Muscle layer of colon (tissue), 2 donors: ENCODE results near the gene PIK3C3.

ENCODE experiments used
- H3K27ac ChIP-seq: one replicate; pipeline ENCODE4 v1.7.0; 2013; ENCODE audit warnings: low read depth, mild to moderate bottlenecking, low read length, moderate library complexity
- H3K27me3 ChIP-seq, 2 donors: one replicate each; pipeline ENCODE4 v1.7.0; 2013; ENCODE audit warnings: low read length in 2 of 2, mild to moderate bottlenecking in 2 of 2; ENCODE audit not compliant: insufficient read depth in 2 of 2, control insufficient read depth in 1 of 2
- H3K36me3 ChIP-seq: one replicate; pipeline ENCODE4 v1.7.0; 2013; ENCODE audit warnings: mild to moderate bottlenecking, low read length; ENCODE audit not compliant: insufficient read depth
- H3K4me1 ChIP-seq: one replicate; pipeline ENCODE4 v1.7.0; 2013; ENCODE audit warnings: mild to moderate bottlenecking, low read length; ENCODE audit not compliant: insufficient read depth
- H3K4me3 ChIP-seq, 2 donors: one replicate each; pipeline ENCODE4 v1.7.0; 2013; ENCODE audit warnings: low read length in 2 of 2, low read depth in 1 of 2, mild to moderate bottlenecking in 1 of 2, moderate library complexity in 1 of 2
- H3K9ac ChIP-seq: one replicate; pipeline ENCODE4 v1.7.0; 2013; ENCODE audit warnings: low read length
- H3K9me3 ChIP-seq: one replicate; pipeline ENCODE4 v1.7.0; 2013; ENCODE audit warnings: mild to moderate bottlenecking, low read length
- donor health status: abdominal sarcoma.
- donor health status: Adenocarcinoma of cecum.

Gene PIK3C3

DNA sequence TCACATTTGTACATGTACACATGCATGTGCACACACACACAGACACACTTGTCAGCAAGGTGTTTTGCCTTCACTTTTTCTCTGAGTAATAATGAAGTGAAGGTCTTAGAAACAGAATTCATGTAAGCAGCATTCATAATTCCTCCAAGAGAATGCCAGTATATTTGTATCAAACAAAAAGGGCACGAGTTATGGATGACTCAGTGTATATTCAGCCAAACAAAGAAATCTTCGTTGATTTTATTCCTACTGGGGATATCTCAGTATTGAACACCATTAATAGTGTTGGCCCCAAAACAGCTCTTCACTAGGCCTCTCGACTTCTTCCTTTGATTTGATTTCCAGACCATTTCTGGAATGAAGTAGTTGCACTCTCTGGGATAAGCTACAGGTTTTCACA is 125.3 kb downstream of the PIK3C3 start:
- no peaks in the 10 kb centered on the region for H3K27me3 ChIP-seq
- H3K27ac ChIP-seq, result no peak overlapping the region
- H3K4me3 ChIP-seq, result no peak overlapping the region
- no peaks in the 10 kb centered on the region for H3K9me3 ChIP-seq
- no peak overlapping the region for H3K9ac ChIP-seq
- no peaks in the 10 kb centered on the region for H3K4me1 ChIP-seq
- peaks cover 8% of the 10 kb centered on the region for H3K36me3 ChIP-seq

DNA sequence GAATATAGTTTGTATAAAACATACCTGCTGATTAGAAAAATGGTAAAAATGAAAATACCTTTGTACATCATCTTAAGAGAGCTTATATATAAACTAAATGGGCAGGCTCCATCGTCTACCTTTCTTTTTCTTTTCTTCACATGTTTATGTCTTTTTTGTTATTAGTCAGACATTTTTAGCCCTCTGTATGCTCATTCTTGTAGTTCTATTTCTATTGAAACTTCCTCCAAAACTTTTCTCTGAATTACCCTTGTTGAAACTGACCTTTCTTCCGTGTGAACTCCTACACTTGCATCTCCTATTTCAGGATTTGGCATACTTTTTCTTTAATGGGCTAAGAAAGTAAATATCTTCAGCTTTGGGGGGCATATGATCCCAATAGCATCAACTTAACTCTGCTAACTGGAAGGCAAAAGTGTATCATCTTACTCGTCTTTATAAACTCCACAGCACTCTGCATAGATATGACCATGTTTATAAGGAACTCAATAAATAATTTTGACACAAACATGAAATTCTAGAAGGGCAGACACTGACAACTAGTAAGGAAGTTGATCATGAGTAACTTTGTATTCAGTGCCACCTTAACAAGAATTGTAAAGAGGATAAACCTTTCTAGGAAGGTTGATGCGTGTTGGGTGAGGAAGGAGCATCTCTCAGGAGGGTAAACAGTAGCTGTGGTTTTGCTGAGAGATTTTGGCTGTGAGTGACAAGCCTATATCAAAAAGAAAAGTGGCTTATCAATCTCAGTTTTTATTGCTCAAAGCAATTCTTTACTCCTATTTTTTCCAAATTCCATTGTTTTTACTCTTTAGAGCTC is 127.6 kb downstream of the PIK3C3 start:
- H3K9me3 ChIP-seq, result no peaks in the 10 kb centered on the region
- H3K9ac ChIP-seq, result no peak overlapping the region
- H3K27ac ChIP-seq, result no peak overlapping the region
- peaks cover 8% of the 10 kb centered on the region for H3K36me3 ChIP-seq
- H3K4me3 ChIP-seq, result no peak overlapping the region
- H3K27me3 ChIP-seq, result no peaks in the 10 kb centered on the region
- H3K4me1 ChIP-seq, result no peaks in the 10 kb centered on the region

DNA sequence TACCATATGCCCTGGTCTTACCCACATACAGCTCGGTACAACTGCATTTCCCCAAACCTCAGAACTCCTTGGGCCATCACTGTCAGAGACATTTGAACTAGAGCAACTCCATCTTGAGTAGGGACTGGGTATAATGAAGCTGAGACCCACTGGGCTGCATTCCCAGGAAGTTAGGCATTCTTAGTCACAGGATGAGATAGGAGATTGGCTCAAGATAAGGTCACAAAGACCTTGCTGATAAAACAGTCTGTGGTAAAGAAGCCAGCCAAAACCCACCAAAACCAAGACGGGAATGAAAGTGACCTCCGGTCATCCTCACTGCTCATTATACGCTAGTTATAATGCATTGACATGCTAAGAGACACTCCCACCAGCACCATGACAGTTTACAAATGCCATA is 131.3 kb downstream of the PIK3C3 start:
- Histone ChIP-seq H3K9ac (no peak overlapping the region), H3K36me3 (no peaks in the 10 kb centered on the region), H3K27me3 (no peaks in the 10 kb centered on the region), H3K27ac (no peak overlapping the region), H3K4me3 (no peak overlapping the region), H3K9me3 (no peaks in the 10 kb centered on the region), H3K4me1 (no peaks in the 10 kb centered on the region)

DNA sequence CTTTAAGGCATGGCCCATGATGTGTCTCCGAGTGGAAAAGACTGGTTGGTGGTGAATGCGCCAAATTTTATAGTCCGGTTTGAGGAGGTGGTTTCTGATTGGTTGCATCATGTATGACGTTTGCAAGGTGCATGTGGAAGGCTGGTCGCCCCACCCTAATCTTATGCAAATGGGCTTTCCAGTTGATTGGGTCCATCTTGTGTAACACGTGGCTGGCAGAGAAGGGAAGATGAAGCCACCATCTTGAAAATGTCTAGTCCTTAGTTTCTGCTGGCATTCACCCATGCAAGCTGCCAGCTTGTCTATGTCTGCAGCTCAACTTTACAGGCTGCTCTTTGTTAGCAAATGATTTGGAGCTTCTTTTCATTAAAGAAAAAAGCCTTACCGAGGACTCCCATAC is 132.2 kb downstream of the PIK3C3 start:
- no peaks in the 10 kb centered on the region for H3K4me1 ChIP-seq
- no peaks in the 10 kb centered on the region for H3K27me3 ChIP-seq
- H3K36me3 ChIP-seq, result no peaks in the 10 kb centered on the region
- no peak overlapping the region for H3K27ac ChIP-seq
- no peaks in the 10 kb centered on the region for H3K9me3 ChIP-seq
- H3K9ac ChIP-seq, result no peak overlapping the region
- no peak overlapping the region for H3K4me3 ChIP-seq

DNA sequence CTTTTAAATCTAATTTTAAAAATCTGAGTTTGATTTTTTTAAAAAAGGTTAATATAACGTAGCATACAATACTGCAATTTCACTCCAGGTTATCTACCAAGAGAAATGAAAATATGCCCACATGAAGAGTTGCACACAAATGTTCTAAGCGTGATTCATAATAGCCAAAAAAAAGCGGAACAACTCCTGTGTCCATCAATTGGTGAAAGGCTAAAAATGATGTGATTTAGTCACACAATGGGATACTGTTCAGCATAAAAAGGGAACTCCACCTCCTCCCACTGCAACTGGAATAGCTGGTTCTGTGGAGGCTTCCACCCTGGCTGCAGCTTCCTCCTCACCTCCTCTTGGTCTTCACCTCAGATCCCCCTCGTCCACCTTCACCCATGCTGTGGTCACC is 132.8 kb downstream of the PIK3C3 start:
- H3K9ac ChIP-seq, result no peak overlapping the region
- no peak overlapping the region for H3K27ac ChIP-seq
- no peaks in the 10 kb centered on the region for H3K9me3 ChIP-seq
- no peaks in the 10 kb centered on the region for H3K27me3 ChIP-seq
- no peak overlapping the region for H3K4me3 ChIP-seq
- H3K36me3 ChIP-seq, result no peaks in the 10 kb centered on the region
- no peaks in the 10 kb centered on the region for H3K4me1 ChIP-seq

DNA sequence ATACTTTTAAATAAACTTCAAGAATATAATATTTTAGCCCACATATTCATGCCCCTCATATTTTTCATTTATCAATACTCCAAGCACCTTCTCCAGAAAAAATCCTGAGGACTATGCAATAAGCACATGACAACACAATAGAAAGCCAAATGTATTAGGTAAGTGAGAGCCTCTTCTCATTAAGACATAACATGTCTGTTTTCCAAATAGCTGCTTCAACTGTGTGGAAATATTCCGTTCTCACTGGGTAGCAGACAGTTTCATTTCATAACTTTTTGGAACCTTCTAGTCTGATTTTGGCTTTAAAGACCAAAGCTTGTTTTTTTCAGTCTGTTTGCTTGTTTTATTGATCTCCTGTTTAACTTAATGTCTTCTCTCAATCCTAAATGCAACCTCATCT is 137.8 kb downstream of the PIK3C3 start:
- no peak overlapping the region for H3K27ac ChIP-seq
- H3K9me3 ChIP-seq, result no peaks in the 10 kb centered on the region
- no peak overlapping the region for H3K4me3 ChIP-seq
- no peaks in the 10 kb centered on the region for H3K36me3 ChIP-seq
- H3K4me1 ChIP-seq, result no peaks in the 10 kb centered on the region
- no peaks in the 10 kb centered on the region for H3K27me3 ChIP-seq
- H3K9ac ChIP-seq, result no peak overlapping the region

DNA sequence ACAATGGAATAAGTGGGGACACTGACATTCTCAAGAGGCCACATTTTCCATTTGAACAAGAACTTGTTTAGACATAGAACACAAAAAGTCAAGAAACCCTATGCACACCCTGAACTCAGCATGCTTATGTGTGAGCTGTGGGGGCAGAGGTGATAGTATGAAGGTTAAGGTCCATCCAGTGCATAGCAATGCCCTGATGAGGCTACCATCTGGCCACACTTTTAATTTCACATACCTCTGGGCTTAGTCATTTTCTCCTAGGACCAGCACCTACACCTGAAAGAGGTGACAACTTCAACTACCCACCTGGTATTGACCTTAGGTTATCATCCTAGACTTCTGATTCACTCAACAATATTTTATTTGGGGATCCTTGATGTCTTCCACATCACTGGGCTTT is 139.8 kb downstream of the PIK3C3 start:
- Histone ChIP-seq H3K9ac (no peak overlapping the region), H3K27me3 (no peaks in the 10 kb centered on the region), H3K4me1 (no peaks in the 10 kb centered on the region), H3K27ac (no peak overlapping the region), H3K4me3 (no peak overlapping the region), H3K9me3 (no peaks in the 10 kb centered on the region), H3K36me3 (no peaks in the 10 kb centered on the region)

DNA sequence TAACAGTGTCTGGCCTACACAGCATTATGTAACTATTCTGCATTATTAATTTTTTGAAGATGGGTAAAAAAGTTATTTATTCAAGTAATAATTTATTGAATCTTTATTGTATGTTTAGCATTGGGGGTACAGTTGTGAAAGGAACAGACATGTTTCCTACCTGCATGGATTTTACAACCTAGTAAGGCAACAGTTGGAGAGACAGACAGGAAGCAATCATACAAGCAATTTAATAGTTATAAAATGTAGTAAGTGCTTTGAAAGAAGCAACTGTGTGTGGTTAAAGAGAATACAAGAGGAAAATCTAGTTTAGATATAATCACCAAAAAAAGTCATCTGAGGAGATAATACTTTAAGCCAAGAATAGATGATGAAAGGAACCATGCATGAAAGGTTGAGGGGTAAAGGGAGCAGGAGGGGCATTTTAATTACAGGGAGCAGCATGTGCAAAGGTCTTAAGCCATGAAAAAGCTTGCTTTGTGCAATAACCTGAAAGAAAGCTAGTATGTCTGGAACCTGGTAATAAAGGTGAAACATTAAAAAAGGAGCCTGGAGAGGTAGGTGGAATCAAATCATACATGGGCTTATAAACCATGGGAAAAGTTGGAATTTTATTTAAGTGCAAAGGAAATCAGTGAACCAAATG is 140.8 kb downstream of the PIK3C3 start:
- Histone ChIP-seq H3K9ac (no peak overlapping the region), H3K4me1 (no peaks in the 10 kb centered on the region), H3K9me3 (no peaks in the 10 kb centered on the region), H3K27me3 (no peaks in the 10 kb centered on the region), H3K4me3 (no peak overlapping the region), H3K36me3 (no peaks in the 10 kb centered on the region), H3K27ac (no peak overlapping the region)

DNA sequence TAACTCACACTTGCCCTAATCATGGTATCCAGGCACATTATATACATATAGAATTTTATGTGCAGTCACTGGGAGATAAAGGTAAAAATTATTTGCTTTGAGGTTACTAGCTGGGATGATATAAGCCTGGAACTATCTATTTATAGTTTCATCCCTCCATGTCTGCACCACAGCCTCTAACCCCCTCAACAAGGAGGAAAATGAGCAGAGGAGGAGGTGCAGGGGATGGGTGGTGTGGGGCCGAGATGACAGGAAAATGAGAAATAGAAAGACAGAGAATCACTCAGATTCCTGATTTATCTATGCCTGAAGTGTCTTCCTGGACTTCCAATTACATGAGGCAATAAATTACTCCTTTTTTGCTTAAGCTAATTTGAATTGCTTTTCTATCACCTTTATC is 145.2 kb downstream of the PIK3C3 start:
- Histone ChIP-seq H3K27me3 (no peaks in the 10 kb centered on the region), H3K4me1 (no peaks in the 10 kb centered on the region), H3K36me3 (no peaks in the 10 kb centered on the region), H3K27ac (no peak overlapping the region), H3K4me3 (no peak overlapping the region), H3K9me3 (no peaks in the 10 kb centered on the region), H3K9ac (no peak overlapping the region)

DNA sequence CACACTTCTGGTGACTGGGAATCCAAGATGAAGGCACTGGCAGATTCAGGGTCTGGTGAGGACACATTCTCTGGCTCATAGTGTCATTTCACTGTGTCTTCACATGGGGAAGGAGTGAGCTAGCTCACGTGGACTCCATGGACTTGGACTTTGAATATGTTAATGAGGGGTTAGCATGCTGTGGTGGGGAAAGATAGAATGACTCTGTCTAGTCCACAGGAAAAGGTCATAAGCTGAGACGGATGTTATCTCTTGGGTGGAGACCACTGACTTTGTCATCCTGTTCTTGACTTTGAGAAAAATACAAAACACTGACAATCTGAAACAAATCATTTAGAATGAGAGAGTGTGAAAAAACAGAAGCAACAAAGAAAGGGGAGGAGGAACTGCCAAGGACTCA is 145.9 kb downstream of the PIK3C3 start:
- H3K9me3 ChIP-seq, result no peaks in the 10 kb centered on the region
- H3K4me3 ChIP-seq, result no peak overlapping the region
- no peak overlapping the region for H3K9ac ChIP-seq
- H3K27ac ChIP-seq, result no peak overlapping the region
- H3K4me1 ChIP-seq, result no peaks in the 10 kb centered on the region
- no peaks in the 10 kb centered on the region for H3K27me3 ChIP-seq
- no peaks in the 10 kb centered on the region for H3K36me3 ChIP-seq

DNA sequence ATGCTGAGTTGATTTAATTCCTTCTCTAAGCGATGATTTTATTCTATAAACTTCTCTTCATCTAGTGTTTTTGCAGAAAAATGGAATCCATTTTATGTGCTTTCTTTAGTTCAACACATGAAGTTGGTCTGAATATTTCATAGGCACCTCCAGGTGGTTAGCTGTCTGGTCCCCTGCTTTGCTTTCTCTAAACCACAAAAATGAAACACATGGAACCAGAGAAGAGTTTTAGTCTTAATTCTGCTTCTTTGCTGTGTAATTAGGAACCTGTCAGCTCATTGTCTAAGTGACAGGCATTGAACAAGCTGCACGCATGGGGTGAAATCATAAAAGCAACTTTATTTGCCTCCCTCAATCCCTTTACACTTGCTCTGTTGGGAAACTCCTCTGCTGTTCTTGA is 150.4 kb downstream of the PIK3C3 start:
- Histone ChIP-seq H3K9me3 (no peaks in the 10 kb centered on the region), H3K4me3 (no peak overlapping the region), H3K9ac (no peak overlapping the region), H3K4me1 (no peaks in the 10 kb centered on the region), H3K27me3 (no peaks in the 10 kb centered on the region), H3K36me3 (no peaks in the 10 kb centered on the region), H3K27ac (no peak overlapping the region)

DNA sequence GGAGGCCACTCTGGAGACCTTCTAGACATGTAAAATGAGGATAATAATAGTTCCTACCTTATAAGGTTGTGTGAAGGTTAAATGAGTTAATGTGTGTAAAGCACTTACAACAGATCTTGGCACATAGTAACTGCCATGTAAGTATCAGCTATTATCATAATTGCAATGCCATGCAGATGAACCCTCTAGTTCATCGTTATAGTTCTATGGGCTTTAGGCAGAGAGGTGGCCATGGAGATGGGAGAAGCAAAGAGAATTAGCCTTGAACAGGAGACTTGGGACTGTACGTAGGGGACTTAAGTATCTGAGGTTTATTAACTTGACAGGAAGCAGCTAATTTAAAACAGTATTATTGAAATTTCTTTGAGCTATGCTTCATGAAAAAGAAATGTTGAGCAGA is 151.8 kb downstream of the PIK3C3 start:
- Histone ChIP-seq H3K9ac (no peak overlapping the region), H3K27me3 (no peaks in the 10 kb centered on the region), H3K9me3 (no peaks in the 10 kb centered on the region), H3K36me3 (no peaks in the 10 kb centered on the region), H3K27ac (no peak overlapping the region), H3K4me3 (no peak overlapping the region), H3K4me1 (no peaks in the 10 kb centered on the region)
